Measurements from ENCODE around the gene DHRS7C.

The DHRS7C gene

DNA sequence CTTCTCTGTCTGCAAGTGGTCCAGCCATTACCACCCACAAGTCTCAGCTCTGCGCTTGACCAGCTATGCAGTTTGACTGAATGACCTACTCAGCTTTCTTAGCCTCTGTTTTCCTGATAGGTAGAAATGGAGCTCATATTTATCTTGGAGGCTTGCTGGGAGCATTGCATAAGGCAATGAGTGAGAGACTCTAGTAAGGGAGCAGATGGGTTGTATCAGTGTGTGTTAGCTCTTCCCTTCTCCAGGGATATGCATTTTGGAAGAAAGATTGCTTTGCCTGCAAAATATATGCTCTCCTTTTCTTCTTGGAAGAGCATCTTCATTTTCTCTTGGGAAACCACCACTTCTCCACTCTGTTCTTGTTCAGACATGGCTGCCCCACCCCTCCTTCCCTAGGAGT is 26.1 kb downstream of the DHRS7C start:
- DNase-seq = no peak

DNA sequence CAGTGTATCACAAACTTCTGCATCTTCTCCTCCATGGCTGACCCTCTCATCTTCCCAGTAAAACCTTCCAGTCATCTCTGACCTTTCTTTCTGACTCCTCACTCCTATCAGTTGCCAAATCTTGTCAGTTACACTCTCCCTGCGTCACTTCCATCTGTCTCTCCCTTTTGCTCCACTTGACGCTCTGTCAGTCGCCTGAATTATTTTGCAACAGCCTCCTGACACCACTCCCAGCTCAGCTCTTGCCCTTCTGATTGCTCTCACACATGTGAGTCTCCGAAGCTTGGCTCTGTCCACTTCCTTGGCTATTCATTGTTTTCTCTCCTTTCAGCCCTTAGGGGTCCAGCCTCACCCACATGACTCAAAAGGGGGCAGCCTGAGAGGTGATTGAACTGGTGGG is 27.7 kb downstream of the DHRS7C start:
- DNase-seq = no peak

DNA sequence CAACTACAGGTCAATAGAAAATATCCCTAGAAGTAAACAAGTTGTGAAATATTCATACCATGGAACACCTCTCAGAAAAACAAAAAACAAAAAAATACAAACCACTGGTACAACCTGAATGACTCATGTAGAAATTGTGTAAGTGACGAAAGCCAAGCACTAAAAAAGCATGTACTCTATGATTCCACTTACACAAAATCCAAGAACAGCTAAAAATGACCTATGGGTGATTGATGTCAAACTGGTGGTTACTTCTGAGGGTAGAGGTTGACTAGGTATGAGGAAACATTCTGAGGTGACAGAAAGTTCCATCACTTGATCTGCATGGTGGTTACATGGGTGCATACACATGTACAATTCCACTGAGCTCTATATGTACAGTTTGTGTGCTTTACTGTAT is 31.1 kb downstream of the DHRS7C start:
- DNase-seq = no peak

DNA sequence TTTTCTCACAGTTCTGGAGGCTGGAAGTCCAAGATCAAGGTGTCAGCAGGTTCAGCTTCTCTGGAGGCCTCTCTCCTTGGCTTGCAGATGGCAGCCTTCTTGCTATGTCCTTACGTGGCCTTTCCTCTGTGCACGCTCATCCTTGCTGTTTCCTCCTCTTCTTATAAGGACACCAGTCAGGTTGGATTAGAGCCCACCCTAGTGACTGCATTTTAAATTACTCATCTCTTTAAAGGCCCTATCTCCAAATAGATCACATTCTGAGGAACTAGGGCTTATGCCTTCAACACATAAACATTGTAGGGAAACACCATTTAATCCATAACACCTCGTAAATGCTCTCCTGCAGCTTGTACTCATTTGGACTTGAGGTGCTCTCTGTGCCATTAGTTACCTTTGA is 36.3 kb downstream of the DHRS7C start:
- DNase-seq = no peak

GRCh38 chr17:9750524-9750923 is 40.9 kb downstream of the DHRS7C start:
- no peak for DNase-seq

- no peak for DNase-seq
These were observed 61.5 kb downstream of the DHRS7C start for GRCh38 chr17:9729735-9730420.

- DNase-seq = no peak
These were observed 62.2 kb downstream of the DHRS7C start for GRCh38 chr17:9729034-9729650.

GRCh38 chr17:9728564-9728963 is 62.8 kb downstream of the DHRS7C start:
- DNase-seq = no peak

GRCh38 chr17:9728005-9728404 is 63.4 kb downstream of the DHRS7C start:
- no peak for DNase-seq

DNA sequence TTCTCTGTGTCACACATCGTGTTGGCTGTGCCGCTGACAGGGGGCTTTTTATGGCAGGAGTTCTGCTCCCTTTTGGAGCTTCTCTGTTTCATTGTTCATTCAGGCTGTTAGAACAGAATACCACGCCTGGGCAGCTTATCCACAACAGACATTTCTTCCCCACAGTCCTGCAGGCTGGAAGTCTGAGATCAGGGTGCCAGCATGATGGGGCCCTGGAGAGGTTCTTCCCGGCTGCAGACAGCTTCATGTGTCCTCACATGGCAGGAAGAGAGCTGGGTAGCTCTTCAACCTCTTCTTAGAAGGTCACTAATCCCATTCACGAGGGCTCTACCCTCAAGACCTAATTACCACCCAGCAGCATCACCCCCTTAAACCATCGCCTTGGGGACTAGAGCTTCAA is 65.1 kb downstream of the DHRS7C start:
- no peak for DNase-seq

GRCh38 chr17:9725575-9725974 is 65.8 kb downstream of the DHRS7C start:
- no peak for DNase-seq
